OCI-LY7 (cell line): Measurements from ENCODE around the gene CCDC85B.

ENCODE experiments used
- CTCF ChIP-seq: fragments of 200-600 bp; sonication (generic); conservative IDR thresholded peaks from 2 replicates; pipeline ENCODE4 v1.5.1; 2014; ENCODE audit warnings: mild to moderate bottlenecking, antibody characterized with exemption, low read length, moderate library complexity, mixed read lengths
- EZH2phosphoT487 ChIP-seq: fragments of 200-600 bp; sonication (generic); IDR thresholded peaks from 2 replicates; pipeline ENCODE4 v1.6.1; 2018; ENCODE audit warnings: low read depth, borderline replicate concordance, mild to moderate bottlenecking, mixed run types, antibody characterized with exemption, low read length, moderate library complexity, mixed read lengths

- no peak for TF ChIP-seq CTCF
- TF ChIP-seq EZH2phosphoT487: no peak
Observed at GRCh38 chr11:65883058-65883761, 7.3 kb upstream of the CCDC85B start.
